22Rv1 (cell line): Measurements from ENCODE around the gene ALDH16A1.

Experiments
- H3K27ac ChIP-seq: fragments of 450-650 bp; 2 replicates; pipeline ENCODE4 v1.5.1; 2017
- ZFX ChIP-seq: fragments of 450-650 bp; IDR thresholded peaks from 2 replicates; pipeline ENCODE4 v1.6.1; 2017; ENCODE audit warnings: antibody characterized with exemption, borderline replicate concordance
- TF ChIP-seq, protein P1 (sequence below): fragments of 450-650 bp; IDR thresholded peaks from 2 replicates; pipeline ENCODE4 v1.5.1; 2017; ENCODE audit warnings: mild to moderate bottlenecking

ALDH16A1 gene

DNA sequence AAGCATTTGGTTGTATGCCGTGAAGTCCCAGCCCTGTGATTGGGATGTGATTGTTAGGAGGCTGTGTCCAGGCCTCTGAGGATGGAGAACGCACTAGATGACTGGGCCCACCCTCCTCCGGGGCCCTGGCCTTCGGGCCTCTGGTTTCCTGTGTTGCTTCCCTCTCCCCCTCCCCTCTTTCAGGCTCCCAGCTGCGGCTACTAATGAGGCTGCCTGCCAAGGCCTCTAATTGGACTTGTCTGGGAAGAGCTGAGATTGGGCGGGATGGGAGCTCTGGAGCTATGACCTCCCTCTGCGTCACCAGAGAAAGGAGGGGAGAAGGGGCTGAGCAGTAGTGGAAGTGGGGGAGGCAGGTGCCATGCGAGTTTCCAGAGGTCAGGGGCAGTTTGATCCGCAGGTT, 39.7 kb upstream of the ALDH16A1 start:
- no peak overlapping the region for H3K27ac ChIP-seq
- TF ChIP-seq ZFX = no peak
- TF ChIP-seq, protein P1, sequence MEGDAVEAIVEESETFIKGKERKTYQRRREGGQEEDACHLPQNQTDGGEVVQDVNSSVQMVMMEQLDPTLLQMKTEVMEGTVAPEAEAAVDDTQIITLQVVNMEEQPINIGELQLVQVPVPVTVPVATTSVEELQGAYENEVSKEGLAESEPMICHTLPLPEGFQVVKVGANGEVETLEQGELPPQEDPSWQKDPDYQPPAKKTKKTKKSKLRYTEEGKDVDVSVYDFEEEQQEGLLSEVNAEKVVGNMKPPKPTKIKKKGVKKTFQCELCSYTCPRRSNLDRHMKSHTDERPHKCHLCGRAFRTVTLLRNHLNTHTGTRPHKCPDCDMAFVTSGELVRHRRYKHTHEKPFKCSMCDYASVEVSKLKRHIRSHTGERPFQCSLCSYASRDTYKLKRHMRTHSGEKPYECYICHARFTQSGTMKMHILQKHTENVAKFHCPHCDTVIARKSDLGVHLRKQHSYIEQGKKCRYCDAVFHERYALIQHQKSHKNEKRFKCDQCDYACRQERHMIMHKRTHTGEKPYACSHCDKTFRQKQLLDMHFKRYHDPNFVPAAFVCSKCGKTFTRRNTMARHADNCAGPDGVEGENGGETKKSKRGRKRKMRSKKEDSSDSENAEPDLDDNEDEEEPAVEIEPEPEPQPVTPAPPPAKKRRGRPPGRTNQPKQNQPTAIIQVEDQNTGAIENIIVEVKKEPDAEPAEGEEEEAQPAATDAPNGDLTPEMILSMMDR = no peak

GRCh38 chr19:49414256-49414655, 38.8 kb upstream of the ALDH16A1 start:
- TF ChIP-seq, protein P1 = no peak
- TF ChIP-seq ZFX = no peak
- H3K27ac ChIP-seq = no peak overlapping the region

DNA sequence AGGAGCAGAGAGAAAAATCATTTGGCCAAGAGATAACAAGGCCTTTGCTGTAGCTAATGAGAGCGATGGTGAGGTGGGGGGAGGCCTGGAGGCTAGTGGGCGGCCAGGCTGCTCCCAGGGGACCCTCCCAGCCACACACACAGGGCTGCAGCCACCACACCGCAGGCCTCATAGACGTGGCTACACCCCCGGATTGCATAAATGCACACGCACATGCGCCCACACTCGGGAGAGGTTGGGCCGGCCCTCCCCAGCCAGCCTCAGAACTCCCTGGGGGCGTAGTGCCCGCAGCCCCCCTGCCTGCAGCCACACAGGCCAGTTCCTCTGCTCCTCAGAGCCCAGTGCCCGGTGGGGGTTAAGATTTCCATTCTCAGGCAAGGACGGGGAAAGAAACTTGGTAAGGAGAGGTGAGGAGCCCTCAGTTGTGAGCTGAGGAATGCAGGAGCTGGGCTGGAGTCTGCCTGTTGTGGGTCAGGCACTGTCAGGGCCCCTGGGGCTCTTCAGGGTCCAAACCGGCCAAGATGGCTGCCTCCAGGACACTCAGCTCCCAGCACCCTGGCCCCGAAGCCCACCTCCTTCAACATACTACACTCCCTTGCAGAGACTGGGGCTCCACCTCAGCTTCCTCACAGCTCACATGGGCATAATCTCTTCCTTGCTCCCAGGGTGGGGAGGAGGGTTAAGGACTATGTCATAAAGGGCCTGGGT, 37.8 kb upstream of the ALDH16A1 start:
- no peak overlapping the region for H3K27ac ChIP-seq
- TF ChIP-seq, protein P1 = no peak
- TF ChIP-seq ZFX = no peak

- no peak overlapping the region for H3K27ac ChIP-seq
- no peak for TF ChIP-seq ZFX
- TF ChIP-seq, protein P1 = no peak
Measured at GRCh38 chr19:49415810-49416200, 37.2 kb upstream of the ALDH16A1 start.

DNA sequence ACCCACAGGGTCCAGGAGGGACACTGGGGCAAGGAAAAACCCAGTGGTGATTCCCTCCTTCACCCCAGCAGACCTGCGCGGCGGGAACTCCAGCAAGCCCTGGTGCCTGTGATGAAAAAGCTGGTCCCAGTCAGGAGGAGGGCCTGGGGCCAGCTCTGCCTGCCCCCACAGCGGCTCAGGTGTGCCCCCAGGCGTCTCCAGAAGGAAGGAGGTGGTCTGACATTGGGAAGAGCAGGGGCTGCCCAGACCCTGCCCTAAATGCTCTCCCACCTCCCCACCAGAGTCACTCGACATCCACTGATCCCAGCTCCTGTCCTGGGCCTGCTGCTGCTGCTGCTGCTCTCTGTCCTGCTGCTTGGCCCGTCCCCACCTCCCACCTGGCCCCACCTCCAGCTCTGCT, 35.9 kb upstream of the ALDH16A1 start:
- TF ChIP-seq, protein P1 = no peak
- TF ChIP-seq ZFX = no peak
- no peak overlapping the region for H3K27ac ChIP-seq

DNA sequence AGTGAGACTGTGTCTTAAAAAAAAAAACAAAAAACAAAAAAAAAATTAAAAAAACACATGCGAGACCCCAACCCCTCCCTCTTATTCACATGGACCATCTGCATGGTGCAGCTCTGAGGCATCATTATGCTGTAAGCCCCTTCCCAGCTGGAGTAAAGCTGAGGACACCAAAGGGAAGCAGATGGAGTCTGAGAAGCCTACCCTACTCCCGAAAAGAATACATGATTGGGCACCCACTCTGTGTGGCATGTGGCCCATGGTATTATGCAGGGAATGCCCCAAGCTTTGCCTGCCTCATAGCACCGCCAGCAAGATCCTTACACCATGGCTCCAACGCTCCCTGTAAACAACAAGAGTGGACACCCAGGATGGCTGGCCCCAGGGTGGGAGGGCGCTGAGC, 34.5 kb upstream of the ALDH16A1 start:
- TF ChIP-seq ZFX = no peak
- TF ChIP-seq, protein P1 = no peak
- no peak overlapping the region for H3K27ac ChIP-seq

DNA sequence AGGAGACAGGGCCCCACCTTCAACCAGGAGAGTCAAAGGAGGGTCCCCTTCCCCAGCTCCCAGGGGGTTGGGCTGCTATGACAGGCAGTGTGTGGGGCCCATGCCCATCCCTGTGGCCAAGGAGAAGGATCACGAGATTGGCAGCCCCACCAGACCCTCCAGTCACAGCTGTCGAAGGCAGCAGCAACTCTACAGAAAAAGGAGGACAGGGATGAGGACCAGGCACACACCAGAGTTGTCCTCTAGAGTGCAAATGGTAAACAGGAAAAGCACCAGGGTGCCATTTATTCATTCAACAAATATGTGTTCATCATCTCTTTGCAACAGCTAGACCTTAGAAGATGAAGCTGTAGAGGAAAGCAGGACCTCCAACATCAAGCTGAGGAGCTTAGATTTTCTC, 33.9 kb upstream of the ALDH16A1 start:
- TF ChIP-seq ZFX = no peak
- TF ChIP-seq, protein P1 = no peak
- H3K27ac ChIP-seq = no peak overlapping the region
